ENCODE results near the gene NR5A2.
A peak's percentile ranks its signal among the peaks of the same experiment; 100 is the strongest.
"Not testable (repeated sequence)": the region's sequence is repeated elsewhere in the genome, so short reads cannot be mapped to it uniquely, and the experiment has no call there.

NR5A2 gene

GRCh38 chr1:200166411-200166810 lies 138.9 kb downstream of the NR5A2 start:
- DNase-seq = no peak

GRCh38 chr1:200168926-200169325 lies 141.4 kb downstream of the NR5A2 start:
- DNase-seq = no peak

GRCh38 chr1:200172311-200172710 lies 144.8 kb downstream of the NR5A2 start:
- no peak for DNase-seq

- no peak for DNase-seq
These were observed 145.6 kb downstream of the NR5A2 start for GRCh38 chr1:200173097-200173618.

- DNase-seq = no peak
These were observed 147.2 kb downstream of the NR5A2 start for GRCh38 chr1:200174525-200175295.

GRCh38 chr1:200176181-200176580 lies 148.7 kb downstream of the NR5A2 start:
- no peak for DNase-seq

- no peak for DNase-seq
These were observed 149.3 kb downstream of the NR5A2 start for GRCh38 chr1:200176798-200177197.

GRCh38 chr1:200178340-200178739 lies 150.8 kb downstream of the NR5A2 start:
- DNase-seq = no peak

GRCh38 chr1:200179126-200179780 lies 151.7 kb downstream of the NR5A2 start:
- DNase-seq = no peak

- DNase-seq = no peak
These were observed 152.3 kb downstream of the NR5A2 start for GRCh38 chr1:200179781-200180160.

GRCh38 chr1:200180821-200181220 lies 153.3 kb downstream of the NR5A2 start:
- DNase-seq = peak in 1 of 14 donors; percentile 16

GRCh38 chr1:200181861-200182260 lies 154.4 kb downstream of the NR5A2 start:
- no peak for DNase-seq

- no peak for DNase-seq
These were observed 155.2 kb downstream of the NR5A2 start for GRCh38 chr1:200182701-200183100.

- no peak for DNase-seq
These were observed 156.1 kb downstream of the NR5A2 start for GRCh38 chr1:200183637-200184036.

- DNase-seq = peak in 8 of 14 donors; percentile 7 to 35 (median 12)
These were observed 156.7 kb downstream of the NR5A2 start for GRCh38 chr1:200184196-200184595.

GRCh38 chr1:200185191-200185590 lies 157.7 kb downstream of the NR5A2 start:
- DNase-seq = not testable (repeated sequence)

- DNase-seq = not testable (repeated sequence)
These were observed 159.8 kb downstream of the NR5A2 start for GRCh38 chr1:200187332-200187731.

- DNase-seq = no peak
These were observed 164.5 kb downstream of the NR5A2 start for GRCh38 chr1:200191993-200192392.

GRCh38 chr1:200194477-200194876 lies 167.0 kb downstream of the NR5A2 start:
- no peak for DNase-seq

- no peak for DNase-seq
These were observed 170.7 kb downstream of the NR5A2 start for GRCh38 chr1:200198236-200198635.

- no peak for DNase-seq
These were observed 177.9 kb downstream of the NR5A2 start for GRCh38 chr1:200205216-200205995.

- no peak for DNase-seq
These were observed 178.8 kb downstream of the NR5A2 start for GRCh38 chr1:200206340-200206739.

- DNase-seq = no peak
These were observed 179.3 kb downstream of the NR5A2 start for GRCh38 chr1:200206761-200207160.
